Breast epithelium (tissue), 4 donors: Measurements from ENCODE around the gene NTRK3. TPM values are rescaled to one million over a fixed set of nuclear protein-coding genes. Genes with fewer than 3 reads are reported as not detected.

Experiments
- DNase-seq, 2 donors: peaks; one replicate each; pipeline ENCODE4 v3.0.0-alpha.2; 2019; ENCODE audit warnings: low spot score in 2 of 2
- H3K27ac ChIP-seq, 2 donors: fragments of 200-600 bp; sonication (generic) in 1 of 2; one replicate each; pipeline ENCODE4 v1.5.1; 2016 to 2019; ENCODE audit warnings: mild to moderate bottlenecking in 1 of 2
- H3K27me3 ChIP-seq, 2 donors: fragments of 200-600 bp; sonication (generic) in 1 of 2; one replicate each; pipeline versions ENCODE4 v1.5.1 to v1.6.0; 2017 to 2019; ENCODE audit warnings: control low read depth in 1 of 2, mild to moderate bottlenecking in 1 of 2
- H3K36me3 ChIP-seq: fragments of 200-600 bp; one replicate; pipeline ENCODE4 v1.5.1; 2019
- H3K4me1 ChIP-seq, 2 donors: fragments of 200-600 bp; sonication (generic); one replicate each; pipeline ENCODE4 v1.5.1; 2016 to 2019; ENCODE audit warnings: control low read depth in 1 of 2
- H3K4me3 ChIP-seq, 3 donors: fragments of 200-600 bp; sonication (generic); 1 replicate in 2 of 3; 2 replicates in 1 of 3; pipeline ENCODE4 v1.5.1; 2016 to 2019; ENCODE audit warnings: mild to moderate bottlenecking in 3 of 3, moderate library complexity in 2 of 3
- H3K9me3 ChIP-seq, 2 donors: fragments of 200-600 bp; sonication (generic) in 1 of 2; one replicate each; pipeline ENCODE4 v1.5.1; 2016 to 2019; ENCODE audit warnings: control low read depth in 1 of 2
- CTCF ChIP-seq, 3 donors: fragments of 450-650 bp; IDR thresholded peaks; one replicate each; pipeline ENCODE4 v1.5.1; 2016 to 2017; ENCODE audit warnings: antibody characterized with exemption in 3 of 3, mild to moderate bottlenecking in 3 of 3, moderate library complexity in 3 of 3
- POLR2A ChIP-seq: fragments of 450-650 bp; IDR thresholded peaks from one replicate; pipeline ENCODE4 v1.6.1; 2016; ENCODE audit warnings: antibody characterized with exemption, mild to moderate bottlenecking, moderate library complexity
- POLR2AphosphoS5 ChIP-seq, 3 donors: sonication (generic); formaldehyde crosslinking; IDR thresholded peaks; one replicate each; pipeline ENCODE4 v1.6.1; 2017; ENCODE audit warnings: antibody characterized with exemption in 3 of 3
- intact Hi-C: fragments of 100-400 bp; cut with DNase I; formaldehyde crosslinking; loops from one replicate; pipeline ENCODE4 v1.15.1; 2023; ENCODE audit warnings: low total_unique reads
- total RNA-seq, 3 donors: library from RNA; depleted of rRNA; stranded (reverse); fragments of >200 nt; gene quantifications; one replicate each; pipeline ENCODE4 v1.1.0, GENCODE V29; 2016

NTRK3 gene
- total RNA-seq, 3 donors from 2014 or later = 1.9 to 23.6 (median 13.8) TPM

DNA sequence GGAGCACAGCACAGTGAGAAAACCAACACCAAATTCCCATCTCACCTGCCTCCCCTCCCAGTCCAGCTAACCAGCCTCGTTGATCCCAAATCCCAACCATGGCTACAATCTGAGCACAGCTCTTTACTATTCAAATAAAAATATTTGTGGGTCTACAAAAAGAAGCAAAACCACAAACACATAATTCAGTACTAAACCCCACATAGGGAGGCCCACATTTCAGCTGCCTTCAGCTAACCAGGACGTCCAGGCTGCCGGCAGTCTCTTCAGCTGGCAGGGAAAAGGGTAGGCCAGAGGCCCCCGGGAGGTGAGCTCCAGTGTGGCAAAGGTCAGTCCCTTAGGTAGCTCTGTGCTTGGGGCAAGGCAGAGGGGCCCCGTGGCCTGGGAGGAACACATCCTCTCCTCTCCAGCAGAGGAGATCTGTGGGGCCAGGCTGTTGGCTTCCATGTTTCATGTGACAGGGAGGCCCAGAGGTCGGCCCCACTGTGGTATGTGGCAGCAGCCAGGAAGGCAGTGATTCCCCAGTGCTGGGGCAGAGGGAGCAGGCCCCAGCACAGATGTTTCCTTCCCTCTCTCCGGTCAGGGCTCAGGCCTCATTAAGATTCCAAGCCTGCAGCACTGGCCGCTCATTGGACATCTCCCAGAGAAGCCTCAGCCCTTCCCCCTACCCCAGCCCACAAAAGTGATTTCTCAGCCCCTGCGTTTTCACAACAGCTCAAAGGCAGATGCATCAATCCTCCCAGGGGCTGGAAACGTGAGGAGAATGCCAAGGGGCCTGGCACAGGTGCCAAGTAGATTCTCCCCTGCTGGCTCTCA is 381.4 kb downstream of the NTRK3 start:
- no peak for DNase-seq
- Histone ChIP-seq H3K27ac (no peak overlapping the region), H3K27me3 (no peaks in the 10 kb centered on the region), H3K4me3 (no peak overlapping the region), H3K36me3 (no peaks in the 10 kb centered on the region), H3K4me1 (no peaks in the 10 kb centered on the region), H3K9me3 (no peaks in the 10 kb centered on the region)
- TF ChIP-seq POLR2A (no peak), CTCF (IDR thresholded peaks at IDR 0.05) (no peak), POLR2AphosphoS5 (IDR thresholded peaks at IDR 0.05) (no peak)
- intact Hi-C loops = no loop called here

- intact Hi-C loops = no loop called here
- Histone ChIP-seq H3K27ac (no peak overlapping the region), H3K4me1 (no peaks in the 10 kb centered on the region), H3K9me3 (no peaks in the 10 kb centered on the region), H3K4me3 (no peak overlapping the region), H3K36me3 (no peaks in the 10 kb centered on the region), H3K27me3 (no peaks in the 10 kb centered on the region)
- DNase-seq = no peak
- TF ChIP-seq CTCF (IDR thresholded peaks at IDR 0.05) (no peak), POLR2AphosphoS5 (IDR thresholded peaks at IDR 0.05) (no peak), POLR2A (no peak)
Observed at GRCh38 chr15:87873516-87873915, 383.0 kb downstream of the NTRK3 start.

DNA sequence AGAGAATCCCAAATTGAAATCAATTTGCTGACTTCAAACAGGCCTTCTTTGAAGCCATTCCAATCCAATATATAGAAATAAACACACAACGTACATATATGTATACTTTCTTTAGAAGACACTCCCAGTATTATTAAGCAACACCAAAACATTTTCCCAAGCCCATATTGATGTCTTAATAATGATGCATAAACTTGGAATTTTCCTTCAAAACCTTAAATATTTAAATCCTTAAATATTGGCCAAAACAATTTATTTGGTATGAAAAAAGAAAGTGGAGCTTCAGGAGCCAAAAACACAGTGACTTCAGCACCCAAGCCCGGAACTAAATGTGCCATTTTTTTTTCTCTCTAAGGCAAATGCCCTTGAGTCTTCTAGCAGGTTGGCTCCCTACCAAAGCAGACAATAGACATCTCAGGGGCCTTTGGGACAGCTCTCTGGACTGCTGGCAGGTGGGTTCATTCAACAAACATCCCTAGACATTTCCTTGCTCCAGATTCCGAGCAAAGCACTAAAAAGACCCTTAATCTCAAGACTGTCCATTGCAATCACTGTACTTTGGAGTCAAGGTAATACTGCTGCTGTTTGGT is 384.7 kb downstream of the NTRK3 start:
- Histone ChIP-seq H3K4me1 (no peaks in the 10 kb centered on the region), H3K36me3 (no peaks in the 10 kb centered on the region), H3K9me3 (no peaks in the 10 kb centered on the region), H3K27ac (no peak overlapping the region), H3K4me3 (no peak overlapping the region), H3K27me3 (no peaks in the 10 kb centered on the region)
- intact Hi-C loops = no loop called here
- no peak for DNase-seq
- TF ChIP-seq CTCF (IDR thresholded peaks at IDR 0.05) = no peak
- TF ChIP-seq POLR2A = no peak
- TF ChIP-seq POLR2AphosphoS5 (IDR thresholded peaks at IDR 0.05) = no peak

- intact Hi-C loops = no loop called here
- H3K9me3 ChIP-seq = no peaks in the 10 kb centered on the region
- no peak overlapping the region for H3K27ac ChIP-seq
- H3K27me3 ChIP-seq = no peaks in the 10 kb centered on the region
- no peak overlapping the region for H3K4me3 ChIP-seq
- H3K4me1 ChIP-seq = no peaks in the 10 kb centered on the region
- H3K36me3 ChIP-seq = no peaks in the 10 kb centered on the region
- DNase-seq = no peak
- no peak for TF ChIP-seq POLR2AphosphoS5 (IDR thresholded peaks at IDR 0.05)
- TF ChIP-seq CTCF (IDR thresholded peaks at IDR 0.05) = no peak
- TF ChIP-seq POLR2A = no peak
Observed at GRCh38 chr15:87871258-87871681, 385.3 kb downstream of the NTRK3 start.

- intact Hi-C loops = no loop called here
- H3K4me3 ChIP-seq = no peak overlapping the region
- no peaks in the 10 kb centered on the region for H3K27me3 ChIP-seq
- no peak overlapping the region for H3K27ac ChIP-seq
- no peaks in the 10 kb centered on the region for H3K9me3 ChIP-seq
- TF ChIP-seq POLR2A = no peak
- no peak for TF ChIP-seq POLR2AphosphoS5 (IDR thresholded peaks at IDR 0.05)
- TF ChIP-seq CTCF (IDR thresholded peaks at IDR 0.05) = no peak
- DNase-seq = no peak
- H3K36me3 ChIP-seq = no peaks in the 10 kb centered on the region
- H3K4me1 ChIP-seq = no peaks in the 10 kb centered on the region
Observed at GRCh38 chr15:87866961-87867360, 389.6 kb downstream of the NTRK3 start.
